Renal cortical epithelial cell (primary cell): ENCODE data around the gene ETFA. TPM values are rescaled to one million over a fixed set of nuclear protein-coding genes. Genes with fewer than 3 reads are reported as not detected.
A peak's percentile ranks its signal among the peaks of the same experiment; 100 is the strongest.
"Not testable (repeated sequence)": the region's sequence is repeated elsewhere in the genome, so short reads cannot be mapped to it uniquely, and the experiment has no call there.

ENCODE experiments used
- DNase-seq: peaks from one replicate; pipeline ENCODE4 v3.0.0-alpha.2; 2011; ENCODE audit warnings: low read depth
- total RNA-seq: library from RNA; depleted of rRNA; stranded (reverse); fragments of >200 nt; gene quantifications from 2 replicates; pipeline ENCODE4 v1.2.3, GENCODE V29; 2014

ETFA gene
- total RNA-seq, 1 donor from 2014 or later = 166 TPM

GRCh38 chr15:76278651-76279050 lies 32.6 kb downstream of the ETFA start:
- no peak for DNase-seq

DNA sequence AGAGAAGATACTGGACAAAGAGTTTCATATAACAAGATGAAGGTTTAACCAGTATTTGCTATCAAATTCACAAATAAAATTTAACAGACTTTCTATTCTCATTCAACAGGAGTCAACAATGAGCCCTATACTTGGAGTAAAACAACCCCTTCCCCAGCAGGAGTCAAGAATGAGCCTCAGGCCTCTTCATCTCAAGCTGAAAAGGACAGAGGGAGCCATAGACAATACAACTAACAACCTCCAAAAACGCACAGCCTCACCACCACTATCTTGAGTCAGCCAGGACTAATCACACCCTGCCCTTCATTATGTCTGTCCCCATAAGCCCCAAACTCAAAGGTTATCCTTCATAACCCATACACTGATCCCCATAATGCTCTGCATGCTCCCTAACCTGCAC lies 36.4 kb downstream of the ETFA start:
- DNase-seq = no peak

GRCh38 chr15:76274226-76274625 lies 37.0 kb downstream of the ETFA start:
- DNase-seq = no peak

DNA sequence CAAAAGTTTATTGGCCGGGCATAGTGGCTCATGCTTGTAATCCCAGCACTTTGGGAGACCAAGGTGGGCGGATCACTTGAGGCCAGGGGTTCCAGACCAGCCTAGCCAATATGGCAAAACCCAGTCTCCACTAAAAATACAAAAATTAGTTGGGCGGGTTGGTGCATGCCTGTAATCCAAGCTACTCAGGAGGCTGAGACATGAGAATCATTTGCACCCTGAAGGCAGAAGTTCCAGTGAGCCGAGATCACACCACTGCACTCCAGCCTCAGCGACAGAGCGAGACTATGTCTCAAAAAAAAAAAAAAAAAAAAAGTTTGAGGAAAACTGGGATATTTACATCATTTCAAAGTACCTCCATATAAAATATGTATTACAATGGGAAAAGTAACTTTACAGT lies 40.4 kb downstream of the ETFA start:
- DNase-seq = no peak

GRCh38 chr15:76267077-76267476 lies 44.2 kb downstream of the ETFA start:
- peak; percentile 1 for DNase-seq

DNA sequence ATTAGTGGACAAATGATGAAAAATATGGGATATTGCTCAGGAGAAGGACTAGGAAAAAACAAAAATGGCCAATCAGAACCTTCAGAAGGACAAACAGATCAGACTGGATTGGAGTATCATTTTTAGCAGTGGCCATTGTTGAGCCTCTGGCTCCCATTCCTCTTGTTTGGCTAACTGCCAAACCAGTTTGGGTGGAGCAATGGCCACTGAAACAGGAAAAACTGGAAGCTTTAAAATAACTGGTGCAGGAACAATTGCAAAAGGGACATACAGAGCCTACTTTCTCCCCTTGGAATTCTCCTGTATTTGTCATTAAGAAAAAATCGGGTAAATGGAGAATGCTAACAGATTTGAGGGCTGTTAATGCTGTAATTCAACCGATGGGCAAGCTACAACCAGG lies 45.5 kb downstream of the ETFA start:
- not testable (repeated sequence) for DNase-seq

GRCh38 chr15:76260246-76260938 lies 50.9 kb downstream of the ETFA start:
- no peak for DNase-seq

DNA sequence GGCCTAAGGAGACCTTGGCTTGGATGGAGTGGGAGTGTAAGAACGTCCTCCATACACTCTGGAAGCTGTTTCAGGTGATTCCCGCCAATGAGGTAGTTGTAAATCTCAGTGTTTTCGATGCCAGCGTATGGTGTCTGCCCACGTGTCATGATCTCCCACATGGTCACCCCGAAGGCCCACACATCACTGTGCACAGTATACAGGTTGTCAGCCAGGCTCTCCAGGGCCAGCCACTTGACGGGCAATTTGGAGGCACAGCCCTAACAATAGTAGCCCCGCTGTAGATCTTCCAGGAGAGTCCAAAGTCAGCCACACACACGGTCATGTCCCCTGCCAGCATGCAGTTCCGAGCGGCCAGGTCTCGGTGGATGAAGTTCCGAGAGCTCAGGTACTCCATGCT lies 51.9 kb downstream of the ETFA start:
- DNase-seq = no peak

GRCh38 chr15:76258460-76258859 lies 52.8 kb downstream of the ETFA start:
- no peak for DNase-seq

DNA sequence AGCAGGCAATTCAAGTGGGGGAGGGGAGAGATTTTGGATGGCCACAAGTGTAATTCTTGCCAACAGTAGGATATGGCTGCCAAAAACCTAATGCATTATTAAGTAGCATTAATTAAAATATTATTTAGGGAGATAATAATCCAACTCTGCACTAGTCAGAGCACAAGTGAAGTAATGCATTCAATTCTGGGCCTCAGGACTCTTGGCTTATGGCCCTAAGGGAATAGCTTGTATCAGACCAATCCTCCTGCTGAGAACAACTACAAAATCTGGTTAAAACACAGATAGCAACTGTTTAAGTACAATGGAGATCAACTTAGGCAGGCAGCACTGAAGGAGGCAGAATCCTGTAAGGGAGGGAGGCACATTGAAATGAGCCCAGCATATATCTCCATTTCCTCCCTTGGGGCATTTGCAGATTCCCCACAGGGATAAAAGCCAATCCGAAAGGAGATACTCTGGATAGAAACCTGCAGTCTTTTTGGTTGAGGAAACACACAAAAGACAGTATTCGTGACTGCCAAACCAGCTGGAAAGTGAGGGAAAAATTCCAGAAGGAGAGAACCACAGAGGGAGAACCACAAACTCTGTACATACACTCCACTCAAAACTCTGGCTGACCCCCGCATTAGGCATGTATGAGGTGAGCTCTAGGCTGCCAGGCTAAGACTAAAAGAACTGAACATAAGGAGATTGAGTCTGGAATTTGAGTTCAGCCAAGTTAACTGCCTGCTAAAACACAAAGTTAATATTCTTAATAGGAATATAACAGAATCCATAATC lies 57.4 kb downstream of the ETFA start:
- DNase-seq = no peak

GRCh38 chr15:76252249-76252648 lies 59.0 kb downstream of the ETFA start:
- DNase-seq = no peak

DNA sequence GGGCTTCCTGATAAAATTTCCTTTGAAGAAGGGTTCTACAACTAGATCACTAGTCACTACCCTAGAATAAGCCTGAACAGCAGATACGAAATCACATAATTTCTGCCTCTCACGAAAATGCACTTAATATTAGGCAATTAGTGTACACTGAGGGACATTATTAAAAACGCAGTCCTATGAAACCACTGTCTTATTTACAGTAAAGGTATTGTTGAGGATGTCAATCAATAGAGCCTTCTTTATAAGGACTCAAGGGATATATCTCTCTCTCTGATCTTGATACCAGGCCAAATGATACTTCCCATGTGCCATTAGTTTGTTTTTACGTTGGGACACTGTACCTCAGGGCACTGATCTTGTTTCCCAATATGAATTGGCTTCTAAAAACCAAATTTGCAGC lies 59.6 kb downstream of the ETFA start:
- DNase-seq = no peak

- DNase-seq = no peak
Measured at GRCh38 chr15:76245072-76245610, 66.1 kb downstream of the ETFA start.

DNA sequence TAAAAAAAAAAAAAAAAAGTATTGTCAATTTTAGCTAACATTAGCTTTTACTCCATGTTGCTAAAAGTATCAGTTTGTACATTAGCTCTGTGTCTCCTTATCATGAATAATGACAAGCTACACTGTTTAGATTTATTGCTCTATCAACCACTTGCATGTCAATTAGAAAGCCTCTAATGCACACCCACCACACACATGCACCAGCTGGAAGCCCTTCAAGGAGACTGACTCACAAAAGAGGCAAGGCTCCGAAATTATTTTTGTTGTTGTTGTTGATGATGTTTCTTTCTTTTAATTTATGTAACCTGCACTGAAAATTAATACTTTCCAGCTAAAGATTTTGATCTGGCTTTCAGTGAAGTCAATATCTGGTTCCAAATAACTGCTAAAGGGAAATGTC lies 71.5 kb downstream of the ETFA start:
- no peak for DNase-seq

- no peak for DNase-seq
Measured at GRCh38 chr15:76236350-76236749, 74.9 kb downstream of the ETFA start.

GRCh38 chr15:76235186-76235826 lies 76.0 kb downstream of the ETFA start:
- DNase-seq = peak; percentile 65

DNA sequence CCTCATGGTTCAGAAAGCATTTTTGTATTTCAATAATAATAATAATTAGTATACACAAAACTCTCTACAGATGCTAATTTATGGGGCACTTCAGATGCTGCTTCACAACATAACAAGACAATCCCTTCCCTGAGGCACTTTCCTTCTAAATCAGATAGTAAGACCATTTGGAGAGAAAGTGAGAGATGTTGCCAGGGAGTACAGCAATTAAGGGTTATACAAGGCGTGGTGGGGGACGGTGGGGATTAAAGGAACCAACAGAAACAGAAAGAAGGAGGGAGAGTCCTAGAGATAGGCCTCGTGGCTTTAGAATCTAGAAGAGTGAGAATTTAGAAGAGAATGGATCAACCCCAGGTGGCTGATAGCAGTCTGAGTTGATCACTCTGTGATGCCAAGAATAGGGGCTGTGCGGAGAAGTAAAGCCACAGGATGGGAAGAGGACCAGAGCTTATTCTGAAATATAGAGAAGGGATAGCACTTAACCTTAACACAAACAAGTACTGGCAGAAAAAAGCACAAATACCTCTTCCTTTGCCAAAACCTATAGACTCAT lies 76.9 kb downstream of the ETFA start:
- DNase-seq = no peak

GRCh38 chr15:76233921-76234320 lies 77.3 kb downstream of the ETFA start:
- DNase-seq = no peak

DNA sequence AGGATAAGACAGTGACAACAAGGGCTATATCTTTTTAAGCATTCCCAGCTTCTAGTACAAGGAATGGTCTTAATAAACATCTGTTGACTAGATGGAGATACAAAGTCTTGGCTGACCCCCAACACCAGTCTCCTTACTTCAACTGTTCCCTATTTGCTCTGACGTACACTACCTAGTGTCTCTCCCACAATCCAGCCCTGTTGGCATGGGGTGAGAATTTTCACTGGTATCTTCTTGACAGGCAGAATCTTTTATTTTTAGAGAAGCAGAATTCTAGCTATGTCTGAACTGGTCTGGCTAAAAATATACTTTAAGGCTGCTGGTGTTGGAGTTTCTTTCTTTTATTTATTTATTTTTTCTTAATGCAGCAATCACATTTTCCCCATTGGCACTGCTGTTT lies 82.0 kb downstream of the ETFA start:
- no peak for DNase-seq

DNA sequence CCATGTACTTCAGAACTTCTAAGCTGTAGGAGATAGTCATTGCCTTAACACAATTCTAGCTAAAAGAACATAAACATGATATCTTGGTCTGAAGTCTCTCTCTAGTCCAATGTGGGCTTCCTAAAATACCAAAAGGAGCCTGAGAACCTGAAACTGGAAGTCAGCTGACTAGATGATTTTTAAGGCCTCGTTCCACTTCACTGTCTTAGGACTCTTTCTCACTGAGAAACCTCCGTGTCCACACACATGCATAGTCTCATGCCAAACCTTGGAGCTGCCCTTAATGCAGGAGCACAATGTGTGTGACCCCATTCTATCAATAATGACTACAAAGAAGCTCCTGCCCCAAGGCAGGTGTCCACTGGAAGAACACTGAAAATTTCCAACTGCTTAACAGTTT lies 87.7 kb downstream of the ETFA start:
- DNase-seq = no peak

DNA sequence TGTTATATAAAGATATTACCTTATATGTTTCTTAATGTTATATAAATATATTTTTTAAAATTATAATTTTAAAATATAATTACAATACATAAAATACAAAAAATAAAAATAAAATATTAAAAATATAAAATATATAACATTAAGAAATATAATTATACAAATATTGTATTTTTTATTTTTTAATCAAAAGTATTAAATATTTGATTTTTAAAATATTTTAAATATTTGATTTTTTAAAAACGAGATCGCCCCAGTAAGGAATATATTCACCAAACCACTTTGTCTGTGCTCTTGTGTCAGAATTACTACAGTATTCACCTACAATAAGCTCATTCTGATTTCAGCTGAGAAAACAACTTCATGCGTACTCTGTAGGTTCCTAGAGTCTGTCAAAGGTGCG lies 89.1 kb downstream of the ETFA start:
- no peak for DNase-seq

GRCh38 chr15:76221085-76221767 lies 90.0 kb downstream of the ETFA start:
- DNase-seq = no peak
